Effector memory CD8-positive, alpha-beta T cell (primary cell): ENCODE measurements around the gene CA9.

Experiments
- ATAC-seq: fragments of 150-1000 bp; cut with Tn5 transposase; replicated peaks from 2 replicates; pipeline ENCODE4 v1.10.0; 2021; ENCODE audit warnings: mild to moderate bottlenecking, moderate library complexity
- DNase-seq, 3 experiments: peaks; one replicate each; pipeline ENCODE4 v3.0.0; 2021
- H3K27ac Mint-ChIP-seq, 2 donors: one replicate each; pipeline ENCODE4 v1.8.0; 2022; ENCODE audit warnings: mild to moderate bottlenecking in 2 of 2, mixed read lengths in 2 of 2, moderate library complexity in 2 of 2
- H3K27me3 Mint-ChIP-seq, 2 donors: one replicate each; pipeline ENCODE4 v1.8.0; 2022; ENCODE audit warnings: mixed read lengths in 2 of 2
- H3K36me3 Mint-ChIP-seq: one replicate; pipeline ENCODE4 v1.8.0; 2022; ENCODE audit warnings: mild to moderate bottlenecking, moderate library complexity, mixed read lengths; ENCODE audit not compliant: insufficient read depth
- H3K4me1 Mint-ChIP-seq, 2 donors: one replicate each; pipeline ENCODE4 v1.8.0; 2022; ENCODE audit warnings: low read depth in 2 of 2, mixed read lengths in 2 of 2
- H3K4me3 Mint-ChIP-seq, 2 donors: one replicate each; pipeline ENCODE4 v1.8.0; 2022; ENCODE audit warnings: mild to moderate bottlenecking in 2 of 2, mixed read lengths in 2 of 2, moderate library complexity in 2 of 2
- H3K9me3 Mint-ChIP-seq, 2 donors: one replicate each; pipeline ENCODE4 v1.8.0; 2022; ENCODE audit warnings: mixed read lengths in 2 of 2

Gene CA9

GRCh38 chr9:35726931-35727330 lies 53.2 kb downstream of the CA9 start:
- Mint-ChIP-seq H3K9me3 (no peaks in the 10 kb centered on the region), H3K27me3 (no peaks in the 10 kb centered on the region), H3K4me3 (no peak overlapping the region), H3K36me3 (peaks cover 46% of the 10 kb centered on the region), H3K4me1 (peaks cover 11 to 24% of the 10 kb centered on the region in 2 donors), H3K27ac (no peak overlapping the region)
- DNase-seq (peak; percentile 24 to 35 (median 27)), ATAC-seq (peak; percentile 57)

- no peak overlapping the region for H3K4me3 Mint-ChIP-seq
- no peak for DNase-seq
- H3K4me1 Mint-ChIP-seq = peaks cover 6 to 26% of the 10 kb centered on the region in 2 donors
- no peaks in the 10 kb centered on the region for H3K27me3 Mint-ChIP-seq
- H3K27ac Mint-ChIP-seq = no peak overlapping the region
- peaks cover 39% of the 10 kb centered on the region for H3K36me3 Mint-ChIP-seq
- H3K9me3 Mint-ChIP-seq = no peaks in the 10 kb centered on the region
- ATAC-seq = no peak
Observed at GRCh38 chr9:35727676-35728040, 53.9 kb downstream of the CA9 start.

DNA sequence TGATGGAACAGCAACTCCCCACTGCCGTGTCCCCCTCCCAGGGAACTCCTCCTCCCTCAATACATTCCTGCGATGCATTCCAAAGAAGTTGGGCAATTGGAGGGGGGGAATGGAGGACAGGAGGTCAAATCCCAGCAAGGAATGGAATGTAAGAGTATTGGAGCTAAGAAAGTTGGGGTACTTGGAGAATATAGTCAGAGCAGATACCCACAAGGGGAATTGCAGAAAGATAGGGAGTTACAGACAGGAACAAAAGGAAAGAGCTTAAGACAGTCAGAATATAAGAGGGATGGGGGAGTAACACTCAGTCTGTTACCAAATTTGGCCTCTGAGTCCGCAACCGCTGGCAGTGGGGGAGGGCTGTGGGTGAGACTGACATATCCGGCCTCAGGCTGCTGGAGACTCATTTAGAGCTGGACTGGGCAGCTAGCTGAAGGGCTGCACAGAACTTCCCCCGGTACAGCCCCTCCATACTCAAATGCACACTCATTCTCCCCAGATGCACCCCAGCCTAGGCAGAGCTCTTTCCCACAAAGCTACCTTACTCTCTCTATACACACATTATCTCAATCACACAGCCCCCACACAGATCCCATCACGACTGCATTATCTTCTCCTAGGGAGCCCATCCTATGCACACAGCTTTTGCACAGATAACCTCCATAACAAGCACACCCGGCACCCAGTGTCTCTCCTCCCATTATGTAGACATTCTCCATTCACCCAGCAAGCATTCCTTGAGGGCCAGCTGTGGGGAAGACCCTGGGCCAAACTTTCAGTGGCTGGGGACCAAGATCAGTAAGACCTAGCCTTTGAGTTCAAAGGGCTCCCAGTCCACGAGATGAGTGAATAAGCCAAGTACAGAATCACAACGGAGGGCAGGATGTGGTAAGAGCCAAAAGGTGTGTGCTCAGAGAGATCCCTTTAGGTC lies 54.6 kb downstream of the CA9 start:
- Mint-ChIP-seq H3K9me3 (no peaks in the 10 kb centered on the region), H3K27me3 (no peaks in the 10 kb centered on the region), H3K4me1 (peaks cover 10 to 33% of the 10 kb centered on the region in 2 donors), H3K27ac (no peak overlapping the region), H3K36me3 (peaks cover 32% of the 10 kb centered on the region), H3K4me3 (no peak overlapping the region)
- ATAC-seq (no peak), DNase-seq (peak in 1 of 3 experiments; percentile 24)

- Mint-ChIP-seq H3K27me3 (no peaks in the 10 kb centered on the region), H3K4me3 (no peak overlapping the region), H3K4me1 (peaks cover 12 to 33% of the 10 kb centered on the region in 2 donors), H3K9me3 (no peaks in the 10 kb centered on the region), H3K36me3 (peaks cover 28% of the 10 kb centered on the region), H3K27ac (no peak overlapping the region)
- DNase-seq (no peak), ATAC-seq (no peak)
Observed at GRCh38 chr9:35729101-35729500, 55.4 kb downstream of the CA9 start.

DNA sequence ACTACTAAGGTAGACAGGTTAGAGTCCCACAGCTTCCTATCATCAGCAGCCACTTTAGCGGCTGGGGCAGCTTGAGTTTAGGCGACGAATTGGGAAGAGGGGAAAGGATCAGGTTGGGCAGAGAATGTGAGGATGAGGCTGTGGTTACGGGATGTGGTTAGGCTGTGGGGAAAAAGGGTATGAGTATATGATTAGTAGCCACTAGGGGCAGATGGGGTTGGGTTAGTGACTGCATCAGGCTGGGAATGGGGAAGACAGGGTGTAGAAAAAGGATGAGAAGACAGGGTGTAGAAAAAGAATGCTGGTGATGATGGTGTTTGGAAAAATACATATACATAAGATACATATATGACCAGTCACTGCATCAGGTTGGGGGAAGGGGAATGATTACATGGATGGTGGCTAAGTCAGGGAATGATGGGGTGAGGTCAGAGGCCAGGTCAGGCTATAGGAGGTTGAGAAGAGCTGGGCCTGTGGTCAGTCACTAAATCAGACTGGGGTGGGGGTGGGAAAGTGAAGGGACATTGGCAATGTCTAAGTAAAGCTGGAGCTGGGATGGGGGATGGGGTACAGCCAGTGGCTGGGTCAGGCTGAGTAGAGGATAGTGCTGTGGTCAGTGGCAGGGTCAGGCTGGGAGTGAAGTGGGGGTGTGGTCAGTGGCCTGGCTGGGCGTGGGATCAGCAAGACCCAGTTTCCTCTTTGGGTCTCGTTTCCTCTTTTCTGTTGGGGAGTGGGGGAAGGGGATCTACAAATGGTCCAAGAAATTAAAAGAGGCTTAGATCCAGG lies 56.2 kb downstream of the CA9 start:
- DNase-seq (peak in 1 of 3 experiments; percentile 16), ATAC-seq (no peak)
- Mint-ChIP-seq H3K27ac (no peak overlapping the region), H3K27me3 (no peaks in the 10 kb centered on the region), H3K4me3 (no peak overlapping the region), H3K9me3 (no peaks in the 10 kb centered on the region), H3K36me3 (peaks cover 24% of the 10 kb centered on the region), H3K4me1 (peaks cover 7 to 27% of the 10 kb centered on the region in 2 donors)

DNA sequence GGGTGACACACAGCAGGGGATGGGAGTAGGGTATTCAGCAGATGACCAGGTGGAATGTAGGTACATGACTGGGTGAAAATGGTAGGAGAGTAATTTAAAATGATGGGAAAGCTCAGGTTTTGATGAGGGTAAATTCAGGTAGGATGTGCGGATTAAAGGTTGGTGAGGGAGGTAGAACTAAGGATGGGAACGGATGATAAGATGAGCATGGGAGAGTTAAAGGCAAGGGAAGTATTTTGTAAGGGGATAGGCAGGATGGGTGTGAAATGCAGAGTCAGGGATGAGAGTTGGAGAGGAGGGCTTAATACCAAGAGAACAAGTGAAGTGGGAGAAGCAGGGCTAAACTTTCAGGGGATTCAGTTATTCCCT lies 56.7 kb downstream of the CA9 start:
- DNase-seq = no peak
- ATAC-seq = no peak
- peaks cover 18% of the 10 kb centered on the region for H3K36me3 Mint-ChIP-seq
- H3K27ac Mint-ChIP-seq = no peak overlapping the region
- H3K9me3 Mint-ChIP-seq = no peaks in the 10 kb centered on the region
- H3K4me3 Mint-ChIP-seq = no peak overlapping the region
- H3K4me1 Mint-ChIP-seq = peaks cover 6 to 26% of the 10 kb centered on the region in 2 donors
- no peaks in the 10 kb centered on the region for H3K27me3 Mint-ChIP-seq
